H9 (cell line): ENCODE data around the gene STRIT1. TPM values are rescaled to one million over a fixed set of nuclear protein-coding genes. Genes with fewer than 3 reads are reported as not detected.

ENCODE experiments used
- DNase-seq: peaks from one replicate; pipeline ENCODE4 v3.0.0-alpha.2; 2017
- H2AFZ ChIP-seq: one replicate; pipeline ENCODE4 v1.6.1; 2013; ENCODE audit warnings: mild to moderate bottlenecking, low read length, control low read depth, moderate library complexity
- H2AK5ac ChIP-seq: 2 replicates; pipeline ENCODE4 v1.6.1; 2013; ENCODE audit warnings: low read length, control low read depth, mixed read lengths; ENCODE audit not compliant: insufficient read length
- H2BK120ac ChIP-seq: one replicate; pipeline ENCODE4 v1.6.1; 2013; ENCODE audit warnings: low read depth, mild to moderate bottlenecking, low read length, control low read depth, inconsistent platforms; ENCODE audit not compliant: poor library complexity, severe bottlenecking
- H2BK12ac ChIP-seq: 2 replicates; pipeline ENCODE4 v1.6.1; 2013; ENCODE audit warnings: low read length, control low read depth, mixed read lengths, low read depth; ENCODE audit not compliant: insufficient read length
- H2BK15ac ChIP-seq: 2 replicates; pipeline ENCODE4 v1.6.1; 2013; ENCODE audit warnings: low read depth, low read length, control low read depth
- H2BK20ac ChIP-seq: one replicate; pipeline ENCODE4 v1.6.1; 2013; ENCODE audit warnings: low read depth, mild to moderate bottlenecking, low read length, control low read depth, inconsistent platforms; ENCODE audit not compliant: poor library complexity, severe bottlenecking
- H2BK5ac ChIP-seq: 2 replicates; pipeline ENCODE4 v1.6.1; 2013; ENCODE audit warnings: low read length, control low read depth, mixed read lengths; ENCODE audit not compliant: insufficient read length
- H3K14ac ChIP-seq: 2 replicates; pipeline ENCODE4 v1.6.1; 2013; ENCODE audit warnings: low read length, control low read depth; ENCODE audit not compliant: insufficient read depth
- H3K18ac ChIP-seq: 2 replicates; pipeline ENCODE4 v1.6.1; 2013; ENCODE audit warnings: low read depth, mild to moderate bottlenecking, mixed read lengths, low read length, control low read depth; ENCODE audit not compliant: insufficient read length
- H3K23ac ChIP-seq: 2 replicates; pipeline ENCODE4 v1.6.1; 2013; ENCODE audit warnings: low read length, control low read depth, mixed read lengths, low read depth; ENCODE audit not compliant: insufficient read length
- H3K23me2 ChIP-seq: 2 replicates; pipeline ENCODE4 v1.6.1; 2013; ENCODE audit warnings: low read depth, mild to moderate bottlenecking, mixed read lengths, low read length, control low read depth; ENCODE audit not compliant: insufficient read length, poor library complexity, severe bottlenecking
- H3K27ac ChIP-seq: 2 replicates; pipeline ENCODE4 v1.5.1; 2013; ENCODE audit warnings: low read length, control low read depth, mixed read lengths, low read depth; ENCODE audit not compliant: insufficient read length
- H3K27me3 ChIP-seq: 2 replicates; pipeline ENCODE4 v1.6.1; 2013; ENCODE audit warnings: low read length, control low read depth, inconsistent platforms; ENCODE audit not compliant: insufficient read depth
- H3K4ac ChIP-seq: 2 replicates; pipeline ENCODE4 v1.6.1; 2013; ENCODE audit warnings: low read depth, mild to moderate bottlenecking, control low read depth, inconsistent platforms, low read length, moderate library complexity
- H3K4me1 ChIP-seq: 2 replicates; pipeline ENCODE4 v1.6.1; 2013; ENCODE audit warnings: low read length, control low read depth, inconsistent platforms; ENCODE audit not compliant: insufficient read depth
- H3K4me2 ChIP-seq: 2 replicates; pipeline ENCODE4 v1.6.1; 2013; ENCODE audit warnings: low read length, control low read depth, mixed read lengths; ENCODE audit not compliant: insufficient read length, insufficient read depth
- H3K56ac ChIP-seq: 2 replicates; pipeline ENCODE4 v1.6.1; 2013; ENCODE audit warnings: low read depth, mild to moderate bottlenecking, mixed read lengths, low read length, control low read depth; ENCODE audit not compliant: insufficient read length
- H3K79me1 ChIP-seq: 2 replicates; pipeline ENCODE4 v1.6.1; 2013; ENCODE audit warnings: low read depth, mild to moderate bottlenecking, moderate library complexity, low read length, control low read depth, inconsistent platforms; ENCODE audit not compliant: insufficient read depth, poor library complexity, severe bottlenecking
- H3K79me2 ChIP-seq: 2 replicates; pipeline ENCODE4 v1.6.1; 2013; ENCODE audit warnings: low read length, control low read depth, inconsistent platforms; ENCODE audit not compliant: insufficient read depth
- H3K9ac ChIP-seq: 2 replicates; pipeline ENCODE4 v1.6.1; 2013; ENCODE audit warnings: low read length, control low read depth, mixed read lengths; ENCODE audit not compliant: insufficient read length; ENCODE audit errors: extremely low read depth
- H3K9me3 ChIP-seq: one replicate; pipeline ENCODE4 v1.6.1; 2013; ENCODE audit warnings: low read depth, low read length, inconsistent platforms; ENCODE audit not compliant: control insufficient read depth
- H3T11ph ChIP-seq: one replicate; pipeline ENCODE4 v1.6.1; 2013; ENCODE audit warnings: mild to moderate bottlenecking, low read length, control low read depth, inconsistent platforms
- H4K20me1 ChIP-seq: one replicate; pipeline ENCODE4 v1.6.1; 2013; ENCODE audit not compliant: control insufficient read depth, insufficient read length, insufficient read depth
- H4K5ac ChIP-seq: 2 replicates; pipeline ENCODE4 v1.6.1; 2013; ENCODE audit warnings: low read depth, mild to moderate bottlenecking, mixed read lengths, low read length, control low read depth; ENCODE audit not compliant: insufficient read length
- H4K8ac ChIP-seq: replicated peaks from 2 replicates; pipeline ENCODE4 v1.6.1; 2013; ENCODE audit warnings: low read length, control low read depth, mixed read lengths, low read depth; ENCODE audit not compliant: insufficient read length
- H4K91ac ChIP-seq: 2 replicates; pipeline ENCODE4 v1.6.1; 2013; ENCODE audit warnings: low read depth, mild to moderate bottlenecking, moderate library complexity, mixed read lengths, low read length, control low read depth; ENCODE audit not compliant: insufficient read length
- H3K27ac Mint-ChIP-seq, 3 experiments: 2 replicates in 2 of 3; 3 replicates in 1 of 3; pipeline ENCODE4 v1.8.0; 2020 to 2021; ENCODE audit warnings: mixed read lengths in 3 of 3, mild to moderate bottlenecking in 1 of 3, moderate library complexity in 1 of 3
- H3K27me3 Mint-ChIP-seq: 2 replicates; pipeline ENCODE4 v1.8.0; 2021; ENCODE audit warnings: low read depth, mild to moderate bottlenecking, moderate library complexity, mixed read lengths
- H3K36me3 Mint-ChIP-seq, 3 experiments: 2 replicates in 2 of 3; 3 replicates in 1 of 3; pipeline ENCODE4 v1.8.0; 2020 to 2021; ENCODE audit warnings: low read depth in 3 of 3, mixed read lengths in 3 of 3; ENCODE audit not compliant: insufficient read depth in 1 of 3
- H3K4me1 Mint-ChIP-seq, 2 experiments: 2 replicates each; pipeline ENCODE4 v1.8.0; 2020; ENCODE audit warnings: mixed read lengths in 2 of 2
- H3K4me3 Mint-ChIP-seq, 2 experiments: 2 replicates in 1 of 2; 3 replicates in 1 of 2; pipeline ENCODE4 v1.8.0; 2020 to 2021; ENCODE audit warnings: mild to moderate bottlenecking in 2 of 2, mixed read lengths in 2 of 2, moderate library complexity in 1 of 2
- H3K9me3 Mint-ChIP-seq, 2 experiments: 2 replicates in 1 of 2; 3 replicates in 1 of 2; pipeline ENCODE4 v1.8.0; 2020; ENCODE audit warnings: mild to moderate bottlenecking in 2 of 2, mixed read lengths in 2 of 2, moderate library complexity in 1 of 2
- CTCF ChIP-seq: fragments of 200-600 bp; sonication (generic); conservative IDR thresholded peaks from 3 replicates; pipeline ENCODE4 v1.8.0; 2021; ENCODE audit warnings: antibody characterized with exemption, mild to moderate bottlenecking
- WGBS: extraction: QIAGEN DNeasy Blood & Tissue Kit; methylation state at CpG from one replicate; pipeline ENCODE4 v1.1.7; 2013; ENCODE audit warnings: missing lambda C conversion rate, low lambda C conversion rate, mixed read lengths; ENCODE audit not compliant: insufficient read length; ENCODE audit errors: extremely low coverage; 5-methylcytosine and 5-hydroxymethylcytosine counted together
- total RNA-seq: library from RNA; stranded (reverse); gene quantifications from 2 replicates; pipeline ENCODE4 v1.2.1, GENCODE V29; 2021

Gene STRIT1
- total RNA-seq, 1 experiment from 2014 or later = not detected

- Mint-ChIP-seq H3K27ac (no peak overlapping the region; a peak in 1 of 7 replicates), H3K36me3 (peaks cover 2 to 8% (median 6%) of the 10 kb centered on the region in 3 experiments; a peak in 5 of 7 replicates), H3K4me3 (no peak overlapping the region), H3K9me3 (peaks cover 7 to 8% of the 10 kb centered on the region in 2 experiments; a peak in 4 of 5 replicates), H3K27me3 (no peaks in the 10 kb centered on the region), H3K4me1 (peaks cover 2 to 3% of the 10 kb centered on the region in 2 experiments; a peak in 1 of 4 replicates)
- no peak overlapping the region for H3K56ac ChIP-seq
- H3K18ac ChIP-seq = no peak overlapping the region
- no peak overlapping the region for H4K8ac ChIP-seq
- no peak overlapping the region for H3K4me2 ChIP-seq
- TF ChIP-seq CTCF = no peak
- H2BK15ac ChIP-seq = no peak overlapping the region
- no peak overlapping the region for H3K23ac ChIP-seq
- no peak overlapping the region for H2BK120ac ChIP-seq
- H3K23me2 ChIP-seq = no peaks in the 10 kb centered on the region
- no CpG with 5 or more reads among the region's 2 CpGs for WGBS
- no peak overlapping the region for H2BK12ac ChIP-seq
- no peaks in the 10 kb centered on the region for H3K79me1 ChIP-seq
- no peak overlapping the region for H3T11ph ChIP-seq
- H2AK5ac ChIP-seq = no peak overlapping the region
- no peak overlapping the region for H3K4ac ChIP-seq
- no peak overlapping the region for H4K91ac ChIP-seq
- no peaks in the 10 kb centered on the region for H3K27me3 ChIP-seq
- H3K14ac ChIP-seq = no peak overlapping the region
- no peak overlapping the region for H4K5ac ChIP-seq
- no peak overlapping the region for H2AFZ ChIP-seq
- no peak overlapping the region for H2BK20ac ChIP-seq
- no peaks in the 10 kb centered on the region for H4K20me1 ChIP-seq
- H3K4me1 ChIP-seq = no peaks in the 10 kb centered on the region
- H3K9ac ChIP-seq = no peak overlapping the region
- H3K9me3 ChIP-seq = no peaks in the 10 kb centered on the region
- H3K27ac ChIP-seq = no peak overlapping the region
- no peaks in the 10 kb centered on the region for H3K79me2 ChIP-seq
- H2BK5ac ChIP-seq = no peak overlapping the region
- no peak for DNase-seq
These were observed 9.0 kb upstream of the STRIT1 start for GRCh38 chr3:155302481-155302880.
